Smooth muscle cell (in vitro differentiated cells): Measurements from ENCODE around the gene EHMT1. TPM values are rescaled to one million over a fixed set of nuclear protein-coding genes. Genes with fewer than 3 reads are reported as not detected.

Experiments used
- DNase-seq: peaks from one replicate; lab custom pipeline; 2025; ENCODE audit not compliant: unreplicated experiment; lab: John Stamatoyannopoulos, UW
- H2AFZ ChIP-seq: fragments of 200-600 bp; sonication (generic); 2 replicates; pipeline ENCODE4 v1.6.0; 2016; ENCODE audit warnings: antibody characterized with exemption, low read depth, mild to moderate bottlenecking
- H3F3A ChIP-seq: fragments of 200-600 bp; sonication (generic); 2 replicates; pipeline ENCODE4 v1.6.0; 2017; ENCODE audit warnings: antibody characterized with exemption, low read depth
- H3K27ac ChIP-seq: fragments of 200-600 bp; sonication (generic); 2 replicates; pipeline ENCODE4 v1.5.1; 2016; ENCODE audit warnings: low read depth, mild to moderate bottlenecking
- H3K27me3 ChIP-seq: fragments of 200-600 bp; sonication (generic); 2 replicates; pipeline ENCODE4 v1.6.1; 2016; ENCODE audit warnings: low read depth, mild to moderate bottlenecking
- H3K36me3 ChIP-seq: fragments of 200-600 bp; sonication (generic); 2 replicates; pipeline ENCODE4 v1.5.1; 2016; ENCODE audit warnings: low read depth
- H3K4me1 ChIP-seq: fragments of 200-600 bp; sonication (generic); 2 replicates; pipeline ENCODE4 v1.5.1; 2016; ENCODE audit warnings: low read depth
- H3K4me2 ChIP-seq: fragments of 200-600 bp; sonication (generic); 2 replicates; pipeline ENCODE4 v1.6.0; 2016; ENCODE audit warnings: mild to moderate bottlenecking
- H3K4me3 ChIP-seq: fragments of 200-600 bp; sonication (generic); 2 replicates; pipeline ENCODE4 v1.5.1; 2016; ENCODE audit warnings: mild to moderate bottlenecking
- H3K79me2 ChIP-seq: fragments of 200-600 bp; sonication (generic); 2 replicates; pipeline ENCODE4 v1.6.0; 2016; ENCODE audit warnings: low read depth, mild to moderate bottlenecking
- H3K9ac ChIP-seq: fragments of 200-600 bp; sonication (generic); 2 replicates; pipeline ENCODE4 v1.6.0; 2016; ENCODE audit warnings: low read depth
- H3K9me3 ChIP-seq: fragments of 200-600 bp; sonication (generic); replicated peaks from 2 replicates; pipeline ENCODE4 v1.5.1; 2016; ENCODE audit warnings: low read depth
- H4K20me1 ChIP-seq: fragments of 200-600 bp; sonication (generic); 2 replicates; pipeline ENCODE4 v1.6.0; 2016; ENCODE audit warnings: low read depth
- CTCF ChIP-seq: fragments of 200-600 bp; sonication (generic); IDR thresholded peaks from 2 replicates; pipeline ENCODE4 v1.5.1; 2017; ENCODE audit warnings: borderline replicate concordance, mild to moderate bottlenecking, antibody characterized with exemption; ENCODE audit not compliant: insufficient read depth, poor library complexity, severe bottlenecking
- WGBS: methylation state at CpG from one replicate; pipeline ENCODE4 v1.1.7; 2016; ENCODE audit warnings: low lambda C conversion rate; 5-methylcytosine and 5-hydroxymethylcytosine counted together
- polyA plus RNA-seq: library from polyadenylated mRNA; unstranded; fragments of >200 nt; fragmentation: Nextera tagmentation; extraction: Ambion mirVana; gene quantifications from 2 replicates; pipeline ENCODE4 v1.2.1, GENCODE V29; 2016
- total RNA-seq: library from RNA; depleted of rRNA; stranded (reverse); fragments of >200 nt; gene quantifications from 2 replicates; pipeline ENCODE4 v1.2.3, GENCODE V29; 2014

EHMT1 gene
- total and polyA plus RNA-seq, 2 experiments from 2014 or later, result 23.1 to 34.1 TPM

GRCh38 chr9:137801023-137801319 is 182.2 kb downstream of the EHMT1 start:
- Histone ChIP-seq H3K36me3 (peaks cover 5% of the 10 kb centered on the region), H3K79me2 (no peaks in the 10 kb centered on the region), H2AFZ (no peak overlapping the region), H3K4me1 (no peaks in the 10 kb centered on the region), H3K27me3 (no peaks in the 10 kb centered on the region), H3K27ac (no peak overlapping the region), H3K9me3 (no peaks in the 10 kb centered on the region), H3K9ac (no peak overlapping the region), H3F3A (no peaks in the 10 kb centered on the region), H3K4me2 (no peak overlapping the region), H3K4me3 (no peak overlapping the region), H4K20me1 (peaks cover 6% of the 10 kb centered on the region)
- WGBS, result over 99% methylated on average over 7 of the region's 7 CpGs
- no peak for DNase-seq
- TF ChIP-seq CTCF, result no peak

GRCh38 chr9:137802021-137802420 is 183.2 kb downstream of the EHMT1 start:
- H3K36me3 ChIP-seq, result peaks cover 5% of the 10 kb centered on the region
- no peak for DNase-seq
- H3K27me3 ChIP-seq, result no peaks in the 10 kb centered on the region
- no peak overlapping the region for H3K9ac ChIP-seq
- no peaks in the 10 kb centered on the region for H3K79me2 ChIP-seq
- H3K4me3 ChIP-seq, result no peak overlapping the region
- H3K4me1 ChIP-seq, result no peaks in the 10 kb centered on the region
- no peaks in the 10 kb centered on the region for H3F3A ChIP-seq
- 100% methylated on average over 4 of the region's 4 CpGs for WGBS
- H3K9me3 ChIP-seq, result no peaks in the 10 kb centered on the region
- no peak overlapping the region for H3K4me2 ChIP-seq
- no peak overlapping the region for H3K27ac ChIP-seq
- TF ChIP-seq CTCF, result no peak
- H2AFZ ChIP-seq, result no peak overlapping the region
- peaks cover 14% of the 10 kb centered on the region for H4K20me1 ChIP-seq

GRCh38 chr9:137802521-137803243 is 183.9 kb downstream of the EHMT1 start:
- 99% methylated on average over 19 of the region's 19 CpGs for WGBS
- Histone ChIP-seq H3K4me2 (no peak overlapping the region), H3K4me1 (no peaks in the 10 kb centered on the region), H4K20me1 (peaks cover 16% of the 10 kb centered on the region), H3K9ac (no peak overlapping the region), H3K79me2 (no peaks in the 10 kb centered on the region), H3K9me3 (no peaks in the 10 kb centered on the region), H3K36me3 (peaks cover 5% of the 10 kb centered on the region), H2AFZ (no peak overlapping the region), H3K27me3 (no peaks in the 10 kb centered on the region), H3K27ac (no peak overlapping the region), H3F3A (no peaks in the 10 kb centered on the region), H3K4me3 (no peak overlapping the region)
- no peak for DNase-seq
- no peak for TF ChIP-seq CTCF
